Bronchial epithelial cell (primary cell): ENCODE measurements around the gene ZNF77. TPM values are rescaled to one million over a fixed set of nuclear protein-coding genes. Genes with fewer than 3 reads are reported as not detected.
"Not testable (repeated sequence)": the region's sequence is repeated elsewhere in the genome, so short reads cannot be mapped to it uniquely, and the experiment has no call there.

ENCODE experiments used
- DNase-seq: peaks from one replicate; pipeline ENCODE4 v3.0.0-alpha.2; 2010; ENCODE audit warnings: low read depth
- FAIRE-seq: peaks from 2 replicates; lab custom pipeline; 2011; peaks lifted over from hg19 to GRCh38; lab: Jason Lieb, UNC
- H3K27me3 ChIP-seq: 2 replicates; pipeline ENCODE4 v1.5.1; 2011; ENCODE audit warnings: low read length; ENCODE audit not compliant: control insufficient read depth, insufficient read depth
- H3K36me3 ChIP-seq: 2 replicates; pipeline ENCODE4 v1.5.1; 2011; ENCODE audit warnings: low read length; ENCODE audit not compliant: control insufficient read depth, insufficient read depth
- H3K4me3 ChIP-seq: 2 replicates; pipeline ENCODE4 v1.5.1; 2011; ENCODE audit warnings: mild to moderate bottlenecking, low read depth, low read length, control low read depth
- total RNA-seq: library from RNA; depleted of rRNA; stranded (reverse); fragments of >200 nt; gene quantifications from 2 replicates; pipeline ENCODE4 v1.2.1, GENCODE V29; 2014
- TF ChIP-seq, protein P1 (sequence below): IDR thresholded peaks from 2 replicates; pipeline ENCODE4 v1.5.1; 2011; ENCODE audit warnings: mild to moderate bottlenecking, moderate library complexity, low read length, control low read depth, inconsistent platforms; ENCODE audit not compliant: insufficient read depth, severe bottlenecking

Gene ZNF77
- total RNA-seq, 1 donor from 2014 or later: 7.9 TPM

DNA sequence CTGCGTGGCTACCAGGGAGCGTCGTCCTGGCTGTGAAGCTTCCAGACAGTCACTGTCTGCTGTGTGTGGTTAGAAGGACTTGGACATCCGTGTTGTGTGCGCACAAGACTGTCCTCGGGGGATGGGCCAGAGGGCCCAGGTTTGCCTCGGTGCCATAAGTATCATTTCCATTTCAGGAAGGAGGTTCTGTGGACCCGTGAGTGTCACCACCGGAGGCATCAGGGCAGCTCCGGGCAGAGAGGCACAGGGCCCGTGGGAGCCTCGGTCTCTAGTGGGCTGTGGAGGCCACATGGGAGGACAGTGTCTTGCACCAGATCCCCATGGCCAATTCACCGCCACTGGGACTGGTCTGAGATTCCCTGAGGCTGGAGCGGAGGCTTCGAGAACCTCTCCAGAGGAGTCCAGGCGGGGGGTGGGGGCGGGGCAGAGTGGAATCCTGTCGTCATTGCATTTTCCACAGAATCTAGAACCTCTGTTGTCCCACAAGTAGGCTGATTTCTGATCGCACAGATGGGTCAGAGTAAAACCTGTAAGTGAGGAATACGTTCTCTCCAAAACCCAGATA is 38.1 kb downstream of the ZNF77 start:
- no peak for DNase-seq
- TF ChIP-seq, protein P1, sequence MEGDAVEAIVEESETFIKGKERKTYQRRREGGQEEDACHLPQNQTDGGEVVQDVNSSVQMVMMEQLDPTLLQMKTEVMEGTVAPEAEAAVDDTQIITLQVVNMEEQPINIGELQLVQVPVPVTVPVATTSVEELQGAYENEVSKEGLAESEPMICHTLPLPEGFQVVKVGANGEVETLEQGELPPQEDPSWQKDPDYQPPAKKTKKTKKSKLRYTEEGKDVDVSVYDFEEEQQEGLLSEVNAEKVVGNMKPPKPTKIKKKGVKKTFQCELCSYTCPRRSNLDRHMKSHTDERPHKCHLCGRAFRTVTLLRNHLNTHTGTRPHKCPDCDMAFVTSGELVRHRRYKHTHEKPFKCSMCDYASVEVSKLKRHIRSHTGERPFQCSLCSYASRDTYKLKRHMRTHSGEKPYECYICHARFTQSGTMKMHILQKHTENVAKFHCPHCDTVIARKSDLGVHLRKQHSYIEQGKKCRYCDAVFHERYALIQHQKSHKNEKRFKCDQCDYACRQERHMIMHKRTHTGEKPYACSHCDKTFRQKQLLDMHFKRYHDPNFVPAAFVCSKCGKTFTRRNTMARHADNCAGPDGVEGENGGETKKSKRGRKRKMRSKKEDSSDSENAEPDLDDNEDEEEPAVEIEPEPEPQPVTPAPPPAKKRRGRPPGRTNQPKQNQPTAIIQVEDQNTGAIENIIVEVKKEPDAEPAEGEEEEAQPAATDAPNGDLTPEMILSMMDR: no peak
- H3K27me3 ChIP-seq: no peaks in the 10 kb centered on the region
- no peak overlapping the region for H3K4me3 ChIP-seq
- no peaks in the 10 kb centered on the region for H3K36me3 ChIP-seq
- FAIRE-seq: no peak

DNA sequence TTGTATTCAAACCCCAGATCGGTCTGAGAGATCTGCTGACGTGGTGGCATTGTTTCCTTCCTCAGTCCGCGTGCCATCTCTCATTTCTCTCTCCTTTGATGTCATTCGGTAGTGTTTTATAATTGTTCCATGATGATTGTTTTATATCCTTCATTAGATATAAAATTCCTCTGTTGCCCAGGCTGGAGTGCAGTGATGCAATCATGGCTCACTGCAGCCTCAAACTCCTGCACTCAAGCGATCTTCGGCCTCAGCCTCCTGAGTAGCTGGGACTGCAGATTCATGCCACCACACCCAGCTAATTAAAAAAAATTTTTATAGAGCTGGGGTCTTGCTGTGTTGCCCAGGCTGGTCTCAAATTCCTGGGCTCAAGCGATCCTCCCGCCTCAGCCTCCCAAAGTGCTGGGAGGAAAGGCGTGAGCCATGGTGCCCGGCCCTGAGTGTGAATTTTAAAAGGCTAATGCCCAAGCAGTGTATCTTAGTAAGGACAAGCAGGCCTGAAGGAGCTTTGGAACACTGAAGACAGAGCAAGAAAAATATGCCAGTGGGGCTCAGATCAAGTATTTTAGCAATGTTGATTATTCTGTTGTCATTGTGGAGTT is 38.8 kb downstream of the ZNF77 start:
- DNase-seq (no peak), FAIRE-seq (no peak)
- H3K4me3 ChIP-seq: no peak overlapping the region
- TF ChIP-seq, protein P1: no peak
- no peaks in the 10 kb centered on the region for H3K27me3 ChIP-seq
- H3K36me3 ChIP-seq: no peaks in the 10 kb centered on the region

DNA sequence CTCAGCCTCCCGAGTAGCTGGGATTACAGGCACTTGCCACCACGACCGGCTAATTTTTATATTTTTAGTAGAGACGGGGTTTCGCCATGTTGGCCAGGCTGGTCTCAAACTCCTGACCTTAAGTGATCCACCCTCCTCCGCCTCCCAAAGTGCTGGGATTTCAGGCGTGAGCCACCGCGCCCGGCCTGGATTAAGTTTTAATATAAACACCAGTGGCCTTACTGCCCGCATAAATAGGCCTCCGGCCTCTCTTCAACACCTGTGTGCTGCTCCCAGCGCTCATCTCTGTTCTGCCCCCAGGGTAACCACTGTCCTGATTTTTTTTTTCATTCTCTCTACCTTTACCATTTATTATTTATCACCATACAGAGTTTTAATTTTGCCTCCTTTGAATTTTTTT is 41.4 kb downstream of the ZNF77 start:
- not testable (repeated sequence) for H3K27me3 ChIP-seq, FAIRE-seq, DNase-seq, H3K36me3 ChIP-seq, H3K4me3 ChIP-seq

DNA sequence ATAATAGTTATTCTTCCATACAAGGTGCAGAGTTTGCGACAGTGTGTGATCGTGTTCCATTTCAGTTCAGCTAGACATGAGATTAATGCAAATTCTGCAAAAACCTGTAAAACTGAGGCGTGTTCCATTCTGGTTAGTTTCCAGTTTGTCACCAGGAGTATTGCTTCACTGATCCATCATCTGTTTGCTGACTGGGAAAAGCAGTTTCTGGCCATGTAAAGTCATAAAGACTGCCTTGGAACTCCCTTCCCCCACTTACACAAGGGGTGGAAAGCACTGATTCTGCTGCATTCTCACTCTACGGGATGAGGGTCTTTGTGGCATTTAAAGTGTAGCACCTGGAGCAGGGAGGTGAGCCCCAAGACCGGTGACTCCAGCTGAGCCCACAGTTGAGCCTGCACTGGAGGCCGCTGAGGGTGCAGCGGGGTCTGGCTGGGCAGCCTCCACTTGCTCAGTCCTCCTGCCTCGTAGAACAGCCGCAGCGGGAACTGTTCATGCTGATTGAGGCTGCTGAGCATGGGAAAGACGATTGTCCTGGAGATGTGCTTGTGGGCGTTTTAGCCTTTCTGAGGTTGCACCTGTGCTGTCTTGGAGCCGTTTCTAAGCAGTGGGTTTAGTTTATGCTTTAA is 42.1 kb downstream of the ZNF77 start:
- no peak for FAIRE-seq
- TF ChIP-seq, protein P1: no peak
- Histone ChIP-seq H3K4me3 (no peak overlapping the region), H3K27me3 (no peaks in the 10 kb centered on the region), H3K36me3 (no peaks in the 10 kb centered on the region)
- no peak for DNase-seq

DNA sequence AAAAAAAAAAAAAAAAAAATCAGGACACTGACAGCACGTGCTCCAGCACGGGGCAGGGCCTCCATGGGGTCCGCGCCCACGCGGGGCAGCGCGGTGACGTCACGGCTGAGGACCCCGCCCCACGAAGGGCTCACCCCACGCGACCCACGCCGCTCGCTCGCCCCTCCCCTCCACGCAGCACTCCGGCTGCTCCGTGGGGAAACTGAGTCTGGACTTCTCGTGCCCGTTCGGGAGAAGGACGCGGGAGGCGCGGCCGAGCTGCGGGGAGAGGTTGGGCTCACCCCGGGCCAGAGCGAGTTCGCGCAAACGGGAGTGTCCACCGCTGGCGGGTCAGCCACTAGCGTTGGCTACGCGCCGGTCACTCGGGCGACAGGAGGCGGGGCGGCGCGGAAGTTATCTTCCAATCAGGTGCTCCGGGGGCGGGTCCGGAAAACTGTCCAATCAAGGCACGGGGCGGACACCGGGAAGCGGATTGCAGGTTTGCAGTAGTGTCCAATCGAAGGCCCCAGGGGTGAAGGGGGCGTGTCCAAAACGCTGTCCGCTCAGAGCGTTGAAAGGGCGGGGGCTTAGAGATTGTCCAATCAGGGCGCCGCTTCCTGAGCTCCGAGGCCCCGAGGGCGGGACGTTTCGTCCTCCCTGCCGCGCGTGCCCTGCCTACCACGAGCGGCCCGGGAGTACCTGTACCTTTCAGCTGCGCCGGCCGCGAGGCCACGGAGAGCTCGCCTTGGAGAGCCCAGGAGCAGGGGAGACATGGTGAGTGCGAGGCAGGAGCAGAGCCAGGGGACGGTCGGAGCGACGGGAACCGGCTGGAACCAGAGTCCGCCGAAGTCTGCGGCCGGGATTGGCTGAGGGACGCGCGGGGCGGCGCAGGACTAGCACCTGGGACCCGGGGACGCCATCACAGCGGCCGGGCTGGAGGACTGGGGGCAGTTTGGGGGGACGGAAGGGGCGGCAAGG is 44.2 kb downstream of the ZNF77 start, which contains the start of gene ZNF57:
ZNF57 (plus strand) TSS at position 633 of the 957 bp plus-strand sequence; CDS start at position 751, 118 bp downstream.
- TF ChIP-seq, protein P1: no peak
- DNase-seq: peak; percentile 96
- no peaks in the 10 kb centered on the region for H3K27me3 ChIP-seq
- peak within 1 kb of the TSS; percentile 93 for H3K4me3 ChIP-seq
- FAIRE-seq: peak; percentile 28
- no peaks in the 10 kb centered on the region for H3K36me3 ChIP-seq
